ENCODE results near the gene NR4A3. TPM values are rescaled to one million over a fixed set of nuclear protein-coding genes. Genes with fewer than 3 reads are reported as not detected.

The NR4A3 gene
- total RNA-seq, 1 donor, result 1.5 TPM

DNA sequence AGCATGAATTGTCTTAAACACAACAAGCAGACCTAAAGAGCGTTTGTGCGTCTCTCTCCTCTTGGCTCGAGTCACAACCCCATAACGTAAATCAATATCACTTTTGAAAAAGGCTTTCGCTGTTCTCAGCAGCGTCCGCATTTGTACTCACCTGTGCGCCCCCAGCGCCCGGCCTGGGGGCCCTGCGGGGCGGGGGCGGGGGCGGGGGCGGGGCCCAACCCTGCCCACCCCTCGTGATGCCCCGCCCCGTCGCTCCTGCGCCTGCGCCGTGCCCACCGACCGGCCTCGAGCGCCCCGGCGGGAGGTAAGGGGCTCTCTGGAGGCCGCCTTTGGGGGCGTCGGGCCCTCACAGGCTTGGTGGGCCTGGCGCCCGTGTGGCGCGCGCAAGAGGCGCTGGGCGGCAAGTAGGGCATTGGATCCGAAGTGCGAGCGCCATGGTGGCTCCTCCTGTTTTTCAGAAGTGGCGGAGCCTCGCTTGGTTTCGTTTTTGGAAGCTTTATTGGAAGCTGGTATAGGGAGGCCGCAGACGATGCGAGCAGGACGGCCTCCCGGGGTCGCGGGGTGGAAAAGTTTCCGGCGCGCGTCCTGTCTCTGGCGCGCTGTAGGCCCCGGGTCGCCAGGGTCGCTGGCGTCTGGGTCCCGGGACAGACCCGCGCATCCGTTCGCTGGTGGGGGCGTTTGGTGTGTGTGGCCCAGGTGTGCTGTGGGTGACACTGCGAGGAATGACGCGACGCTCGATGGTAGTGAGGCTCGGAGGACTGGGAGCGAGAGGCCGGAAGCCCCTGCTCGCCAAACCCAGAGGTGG lies 84.9 kb downstream of the NR4A3 start, which contains the start of gene STX17:
STX17 (plus strand) TSS at position 252 of the 805 bp plus-strand sequence. CDS start 8,586 bp downstream, outside the sequence.
- H3K4me3 ChIP-seq (ENCODE audit: low read depth, low read length), result peak within 1 kb of the TSS; percentile 91
- DNase-seq (ENCODE audit: low read depth), result peak; percentile 73
- TF ChIP-seq, protein P1, sequence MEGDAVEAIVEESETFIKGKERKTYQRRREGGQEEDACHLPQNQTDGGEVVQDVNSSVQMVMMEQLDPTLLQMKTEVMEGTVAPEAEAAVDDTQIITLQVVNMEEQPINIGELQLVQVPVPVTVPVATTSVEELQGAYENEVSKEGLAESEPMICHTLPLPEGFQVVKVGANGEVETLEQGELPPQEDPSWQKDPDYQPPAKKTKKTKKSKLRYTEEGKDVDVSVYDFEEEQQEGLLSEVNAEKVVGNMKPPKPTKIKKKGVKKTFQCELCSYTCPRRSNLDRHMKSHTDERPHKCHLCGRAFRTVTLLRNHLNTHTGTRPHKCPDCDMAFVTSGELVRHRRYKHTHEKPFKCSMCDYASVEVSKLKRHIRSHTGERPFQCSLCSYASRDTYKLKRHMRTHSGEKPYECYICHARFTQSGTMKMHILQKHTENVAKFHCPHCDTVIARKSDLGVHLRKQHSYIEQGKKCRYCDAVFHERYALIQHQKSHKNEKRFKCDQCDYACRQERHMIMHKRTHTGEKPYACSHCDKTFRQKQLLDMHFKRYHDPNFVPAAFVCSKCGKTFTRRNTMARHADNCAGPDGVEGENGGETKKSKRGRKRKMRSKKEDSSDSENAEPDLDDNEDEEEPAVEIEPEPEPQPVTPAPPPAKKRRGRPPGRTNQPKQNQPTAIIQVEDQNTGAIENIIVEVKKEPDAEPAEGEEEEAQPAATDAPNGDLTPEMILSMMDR (IDR thresholded peaks at IDR 0.05; ENCODE audit: insufficient read depth, low read length), result no peak

DNA sequence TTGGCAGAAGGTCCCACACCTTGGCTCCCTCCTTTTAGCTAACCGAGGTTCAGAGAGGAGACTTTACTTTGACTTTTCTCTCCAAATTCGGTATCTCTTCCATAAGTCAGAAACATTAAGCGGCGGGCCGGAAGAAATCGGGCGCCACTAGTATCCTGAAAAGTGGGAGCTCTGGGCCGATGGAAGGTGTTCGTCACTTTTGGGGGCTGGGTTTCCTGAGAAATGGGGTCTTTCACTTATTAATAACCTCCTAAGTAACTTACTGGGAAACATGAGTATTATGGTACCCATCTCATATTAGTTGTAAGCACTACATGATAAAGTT lies 85.5 kb downstream of the NR4A3 start:
- no peak for DNase-seq (ENCODE audit: low read depth)
- H3K4me3 ChIP-seq (ENCODE audit: low read depth, low read length), result peak overlapping the region; percentile 91
- TF ChIP-seq, protein P1 (IDR thresholded peaks at IDR 0.05; ENCODE audit: insufficient read depth, low read length), result no peak

- DNase-seq (ENCODE audit: low read depth), result no peak
- H3K4me3 ChIP-seq (ENCODE audit: low read depth, low read length), result no peak overlapping the region
- TF ChIP-seq, protein P1 (IDR thresholded peaks at IDR 0.05; ENCODE audit: insufficient read depth, low read length), result no peak
Observed at GRCh38 chr9:99911600-99911999, 89.9 kb downstream of the NR4A3 start.

Other genes starting within 250 kb of the NR4A3 start
- 21.2 and 32.1 TPM in 2 replicates for gene STX17, start 84.8 kb downstream of the NR4A3 start, total RNA-seq (ENCODE audit: low replicate concordance)